H9 (cell line): ENCODE data around the gene AHDC1. TPM values are rescaled to one million over a fixed set of nuclear protein-coding genes. Genes with fewer than 3 reads are reported as not detected.

Experiments
- DNase-seq: peaks from one replicate; pipeline ENCODE4 v3.0.0-alpha.2; 2017
- H2AFZ ChIP-seq: one replicate; pipeline ENCODE4 v1.6.1; 2013; ENCODE audit warnings: mild to moderate bottlenecking, low read length, control low read depth, moderate library complexity
- H2AK5ac ChIP-seq: 2 replicates; pipeline ENCODE4 v1.6.1; 2013; ENCODE audit warnings: low read length, control low read depth, mixed read lengths; ENCODE audit not compliant: insufficient read length
- H2BK120ac ChIP-seq: one replicate; pipeline ENCODE4 v1.6.1; 2013; ENCODE audit warnings: low read depth, mild to moderate bottlenecking, low read length, control low read depth, inconsistent platforms; ENCODE audit not compliant: poor library complexity, severe bottlenecking
- H2BK12ac ChIP-seq: 2 replicates; pipeline ENCODE4 v1.6.1; 2013; ENCODE audit warnings: low read length, control low read depth, mixed read lengths, low read depth; ENCODE audit not compliant: insufficient read length
- H2BK15ac ChIP-seq: 2 replicates; pipeline ENCODE4 v1.6.1; 2013; ENCODE audit warnings: low read depth, low read length, control low read depth
- H2BK20ac ChIP-seq: one replicate; pipeline ENCODE4 v1.6.1; 2013; ENCODE audit warnings: low read depth, mild to moderate bottlenecking, low read length, control low read depth, inconsistent platforms; ENCODE audit not compliant: poor library complexity, severe bottlenecking
- H2BK5ac ChIP-seq: 2 replicates; pipeline ENCODE4 v1.6.1; 2013; ENCODE audit warnings: low read length, control low read depth, mixed read lengths; ENCODE audit not compliant: insufficient read length
- H3K14ac ChIP-seq: 2 replicates; pipeline ENCODE4 v1.6.1; 2013; ENCODE audit warnings: low read length, control low read depth; ENCODE audit not compliant: insufficient read depth
- H3K18ac ChIP-seq: 2 replicates; pipeline ENCODE4 v1.6.1; 2013; ENCODE audit warnings: low read depth, mild to moderate bottlenecking, mixed read lengths, low read length, control low read depth; ENCODE audit not compliant: insufficient read length
- H3K23ac ChIP-seq: 2 replicates; pipeline ENCODE4 v1.6.1; 2013; ENCODE audit warnings: low read length, control low read depth, mixed read lengths, low read depth; ENCODE audit not compliant: insufficient read length
- H3K23me2 ChIP-seq: 2 replicates; pipeline ENCODE4 v1.6.1; 2013; ENCODE audit warnings: low read depth, mild to moderate bottlenecking, mixed read lengths, low read length, control low read depth; ENCODE audit not compliant: insufficient read length, poor library complexity, severe bottlenecking
- H3K27ac ChIP-seq: 2 replicates; pipeline ENCODE4 v1.5.1; 2013; ENCODE audit warnings: low read length, control low read depth, mixed read lengths, low read depth; ENCODE audit not compliant: insufficient read length
- H3K27me3 ChIP-seq: 2 replicates; pipeline ENCODE4 v1.6.1; 2013; ENCODE audit warnings: low read length, control low read depth, inconsistent platforms; ENCODE audit not compliant: insufficient read depth
- H3K4ac ChIP-seq: 2 replicates; pipeline ENCODE4 v1.6.1; 2013; ENCODE audit warnings: low read depth, mild to moderate bottlenecking, control low read depth, inconsistent platforms, low read length, moderate library complexity
- H3K4me1 ChIP-seq: 2 replicates; pipeline ENCODE4 v1.6.1; 2013; ENCODE audit warnings: low read length, control low read depth, inconsistent platforms; ENCODE audit not compliant: insufficient read depth
- H3K4me2 ChIP-seq: 2 replicates; pipeline ENCODE4 v1.6.1; 2013; ENCODE audit warnings: low read length, control low read depth, mixed read lengths; ENCODE audit not compliant: insufficient read length, insufficient read depth
- H3K56ac ChIP-seq: 2 replicates; pipeline ENCODE4 v1.6.1; 2013; ENCODE audit warnings: low read depth, mild to moderate bottlenecking, mixed read lengths, low read length, control low read depth; ENCODE audit not compliant: insufficient read length
- H3K79me1 ChIP-seq: 2 replicates; pipeline ENCODE4 v1.6.1; 2013; ENCODE audit warnings: low read depth, mild to moderate bottlenecking, moderate library complexity, low read length, control low read depth, inconsistent platforms; ENCODE audit not compliant: insufficient read depth, poor library complexity, severe bottlenecking
- H3K79me2 ChIP-seq: 2 replicates; pipeline ENCODE4 v1.6.1; 2013; ENCODE audit warnings: low read length, control low read depth, inconsistent platforms; ENCODE audit not compliant: insufficient read depth
- H3K9ac ChIP-seq: 2 replicates; pipeline ENCODE4 v1.6.1; 2013; ENCODE audit warnings: low read length, control low read depth, mixed read lengths; ENCODE audit not compliant: insufficient read length; ENCODE audit errors: extremely low read depth
- H3K9me3 ChIP-seq: one replicate; pipeline ENCODE4 v1.6.1; 2013; ENCODE audit warnings: low read depth, low read length, inconsistent platforms; ENCODE audit not compliant: control insufficient read depth
- H3T11ph ChIP-seq: one replicate; pipeline ENCODE4 v1.6.1; 2013; ENCODE audit warnings: mild to moderate bottlenecking, low read length, control low read depth, inconsistent platforms
- H4K20me1 ChIP-seq: one replicate; pipeline ENCODE4 v1.6.1; 2013; ENCODE audit not compliant: control insufficient read depth, insufficient read length, insufficient read depth
- H4K5ac ChIP-seq: 2 replicates; pipeline ENCODE4 v1.6.1; 2013; ENCODE audit warnings: low read depth, mild to moderate bottlenecking, mixed read lengths, low read length, control low read depth; ENCODE audit not compliant: insufficient read length
- H4K8ac ChIP-seq: replicated peaks from 2 replicates; pipeline ENCODE4 v1.6.1; 2013; ENCODE audit warnings: low read length, control low read depth, mixed read lengths, low read depth; ENCODE audit not compliant: insufficient read length
- H4K91ac ChIP-seq: 2 replicates; pipeline ENCODE4 v1.6.1; 2013; ENCODE audit warnings: low read depth, mild to moderate bottlenecking, moderate library complexity, mixed read lengths, low read length, control low read depth; ENCODE audit not compliant: insufficient read length
- H3K27ac Mint-ChIP-seq, 3 experiments: 2 replicates in 2 of 3; 3 replicates in 1 of 3; pipeline ENCODE4 v1.8.0; 2020 to 2021; ENCODE audit warnings: mixed read lengths in 3 of 3, mild to moderate bottlenecking in 1 of 3, moderate library complexity in 1 of 3
- H3K27me3 Mint-ChIP-seq: 2 replicates; pipeline ENCODE4 v1.8.0; 2021; ENCODE audit warnings: low read depth, mild to moderate bottlenecking, moderate library complexity, mixed read lengths
- H3K36me3 Mint-ChIP-seq, 3 experiments: 2 replicates in 2 of 3; 3 replicates in 1 of 3; pipeline ENCODE4 v1.8.0; 2020 to 2021; ENCODE audit warnings: low read depth in 3 of 3, mixed read lengths in 3 of 3; ENCODE audit not compliant: insufficient read depth in 1 of 3
- H3K4me1 Mint-ChIP-seq, 2 experiments: 2 replicates each; pipeline ENCODE4 v1.8.0; 2020; ENCODE audit warnings: mixed read lengths in 2 of 2
- H3K4me3 Mint-ChIP-seq, 2 experiments: 2 replicates in 1 of 2; 3 replicates in 1 of 2; pipeline ENCODE4 v1.8.0; 2020 to 2021; ENCODE audit warnings: mild to moderate bottlenecking in 2 of 2, mixed read lengths in 2 of 2, moderate library complexity in 1 of 2
- H3K9me3 Mint-ChIP-seq, 2 experiments: 2 replicates in 1 of 2; 3 replicates in 1 of 2; pipeline ENCODE4 v1.8.0; 2020; ENCODE audit warnings: mild to moderate bottlenecking in 2 of 2, mixed read lengths in 2 of 2, moderate library complexity in 1 of 2
- CTCF ChIP-seq: fragments of 200-600 bp; sonication (generic); conservative IDR thresholded peaks from 3 replicates; pipeline ENCODE4 v1.8.0; 2021; ENCODE audit warnings: antibody characterized with exemption, mild to moderate bottlenecking
- WGBS: extraction: QIAGEN DNeasy Blood & Tissue Kit; methylation state at CpG from one replicate; pipeline ENCODE4 v1.1.7; 2013; ENCODE audit warnings: missing lambda C conversion rate, low lambda C conversion rate, mixed read lengths; ENCODE audit not compliant: insufficient read length; ENCODE audit errors: extremely low coverage; 5-methylcytosine and 5-hydroxymethylcytosine counted together
- total RNA-seq: library from RNA; stranded (reverse); gene quantifications from 2 replicates; pipeline ENCODE4 v1.2.1, GENCODE V29; 2021

The AHDC1 gene
- total RNA-seq, 1 experiment from 2014 or later: 29.4 TPM

- Histone ChIP-seq H2BK120ac (no peak overlapping the region), H3K18ac (no peak overlapping the region), H3K56ac (no peak overlapping the region), H4K8ac (no peak overlapping the region), H2AK5ac (no peak overlapping the region), H4K91ac (no peak overlapping the region), H2BK5ac (no peak overlapping the region), H3K23me2 (peaks cover 6% of the 10 kb centered on the region), H3K4me2 (no peak overlapping the region), H4K5ac (no peak overlapping the region), H2BK15ac (no peak overlapping the region), H2BK20ac (no peak overlapping the region), H3K4ac (no peak overlapping the region), H3K9ac (no peak overlapping the region), H3K79me1 (peaks cover 2% of the 10 kb centered on the region), H3K14ac (no peak overlapping the region), H4K20me1 (no peaks in the 10 kb centered on the region), H3K27ac (no peak overlapping the region), H3K79me2 (no peaks in the 10 kb centered on the region), H2AFZ (no peak overlapping the region), H3K4me1 (peaks cover 10% of the 10 kb centered on the region; the same call in 1 of the 2 replicates), H3K9me3 (no peaks in the 10 kb centered on the region), H2BK12ac (no peak overlapping the region), H3T11ph (no peak overlapping the region), H3K27me3 (no peaks in the 10 kb centered on the region; the same call in 1 of the 2 replicates), H3K23ac (no peak overlapping the region)
- peaks cover 33 to 36% of the 10 kb centered on the region in 2 experiments for H3K4me1 Mint-ChIP-seq
- H3K27ac Mint-ChIP-seq: peak overlapping the region in 1 of 3 experiments; percentile 7; a peak in 3 of 7 replicates
- no peak for TF ChIP-seq CTCF
- H3K27me3 Mint-ChIP-seq: peaks cover 4% of the 10 kb centered on the region
- no peak for DNase-seq
- peak overlapping the region in 1 of 2 experiments; percentile 71; a peak in 1 of 5 replicates for H3K4me3 Mint-ChIP-seq
- H3K9me3 Mint-ChIP-seq: no peaks in the 10 kb centered on the region
- no CpG with 5 or more reads among the region's 3 CpGs for WGBS
- H3K36me3 Mint-ChIP-seq: no peaks in the 10 kb centered on the region; a peak in 1 of 7 replicates
These were observed 2.8 kb upstream of the AHDC1 start for GRCh38 chr1:27606708-27607238.
